Activated CD8-positive, alpha-beta T cell treated with anti-CD3 and anti-CD28 coated beads for 36 hours (primary cell): ENCODE results near the gene DMPK. TPM values are rescaled to one million over a fixed set of nuclear protein-coding genes. Genes with fewer than 3 reads are reported as not detected.

Experiments
- ATAC-seq: fragments of 200-7000 bp; cut with Tn5 transposase; one replicate; pipeline ENCODE4 v1.10.0; 2021; ENCODE audit warnings: mild to moderate bottlenecking, moderate library complexity
- CTCF ChIA-PET: fragments of 350-600 bp; sonication (Branson Sonifier 250); formaldehyde crosslinking; loops from one replicate; lab custom pipeline; 2021; ENCODE audit warnings: antibody characterized with exemption; lab: Charles Lee
- POLR2A ChIA-PET: fragments of 350-600 bp; sonication (Branson Sonifier 250); formaldehyde crosslinking; loops from one replicate; lab custom pipeline; 2021; ENCODE audit warnings: antibody characterized with exemption; lab: Charles Lee
- DNase-seq: peaks from one replicate; pipeline ENCODE4 v3.0.0-alpha.2; 2020
- H3K27ac Mint-ChIP-seq: one replicate; pipeline ENCODE4 v1.8.0; 2021; ENCODE audit warnings: mild to moderate bottlenecking, mixed read lengths
- H3K27me3 Mint-ChIP-seq: one replicate; pipeline ENCODE4 v1.8.0; 2021; ENCODE audit warnings: mixed read lengths
- H3K36me3 Mint-ChIP-seq: one replicate; pipeline ENCODE4 v1.8.0; 2021; ENCODE audit warnings: low read depth, mixed read lengths
- H3K4me1 Mint-ChIP-seq: one replicate; pipeline ENCODE4 v1.8.0; 2021; ENCODE audit warnings: low read depth, mixed read lengths
- H3K4me3 Mint-ChIP-seq: one replicate; pipeline ENCODE4 v1.8.0; 2021; ENCODE audit warnings: mild to moderate bottlenecking, moderate library complexity, mixed read lengths
- H3K9me3 Mint-ChIP-seq: one replicate; pipeline ENCODE4 v1.8.0; 2021; ENCODE audit warnings: mixed read lengths
- CTCF ChIP-seq: fragments of 200-600 bp; IDR thresholded peaks from one replicate; pipeline ENCODE4 v1.8.0; 2022; ENCODE audit warnings: antibody characterized with exemption, mild to moderate bottlenecking
- intact Hi-C: fragments of 100-400 bp; cut with micrococcal nuclease; formaldehyde crosslinking; loops from one replicate; pipeline ENCODE4 v1.10.0; 2022
- total RNA-seq, 2 experiments: library from RNA; stranded (reverse); gene quantifications; one replicate each; pipeline ENCODE4 v1.2.3, GENCODE V29; 2021

Gene DMPK
- total RNA-seq, 2 experiments from 2014 or later: 5.8 to 8.0 TPM

GRCh38 chr19:45764475-45764874 lies 17.8 kb downstream of the DMPK start:
- H3K36me3 Mint-ChIP-seq: no peaks in the 10 kb centered on the region
- no peak for TF ChIP-seq CTCF
- H3K4me3 Mint-ChIP-seq: no peak overlapping the region
- no peaks in the 10 kb centered on the region for H3K9me3 Mint-ChIP-seq
- CTCF ChIA-PET: interaction anchor here (2.0 kb wide), 1 partner anchor 85 kb away, joined by 4 read pairs; no protein-coding TSS in a partner anchor
- POLR2A ChIA-PET: no interaction called here
- no peak for ATAC-seq
- DNase-seq: no peak
- no peak overlapping the region for H3K27ac Mint-ChIP-seq
- intact Hi-C loops: no loop called here
- peaks cover 3% of the 10 kb centered on the region for H3K4me1 Mint-ChIP-seq
- H3K27me3 Mint-ChIP-seq: peaks cover 11% of the 10 kb centered on the region

- ATAC-seq (no peak), DNase-seq (no peak)
- CTCF ChIA-PET: interaction anchor here (1.2 to 2.0 kb wide), 2 partner anchors 53 to 86 kb away, joined by 4 read pairs; no protein-coding TSS in a partner anchor
- Mint-ChIP-seq H3K4me1 (peaks cover 3% of the 10 kb centered on the region), H3K27ac (no peak overlapping the region), H3K4me3 (no peak overlapping the region), H3K36me3 (no peaks in the 10 kb centered on the region), H3K9me3 (no peaks in the 10 kb centered on the region), H3K27me3 (peaks cover 11% of the 10 kb centered on the region)
- POLR2A ChIA-PET: no interaction called here
- no peak for TF ChIP-seq CTCF
- intact Hi-C loops: no loop called here
Observed at GRCh38 chr19:45763691-45764294, 18.5 kb downstream of the DMPK start.

- Mint-ChIP-seq H3K9me3 (no peaks in the 10 kb centered on the region), H3K4me1 (peaks cover 3% of the 10 kb centered on the region), H3K27me3 (peaks cover 11% of the 10 kb centered on the region), H3K4me3 (no peak overlapping the region), H3K27ac (no peak overlapping the region), H3K36me3 (no peaks in the 10 kb centered on the region)
- intact Hi-C loops: no loop called here
- ChIA-PET CTCF (interaction anchor here (1.0 to 2.0 kb wide), 4 partner anchors 13 to 87 kb away, joined by 3 to 4 read pairs (median 4); partner anchors contain the start of genes QPCTL and SNRPD2), POLR2A (no interaction called here)
- no peak for TF ChIP-seq CTCF
- DNase-seq: no peak
- no peak for ATAC-seq
Observed at GRCh38 chr19:45762870-45763631, 19.2 kb downstream of the DMPK start.

GRCh38 chr19:45761714-45762113 lies 20.6 kb downstream of the DMPK start:
- no peaks in the 10 kb centered on the region for H3K4me1 Mint-ChIP-seq
- no peaks in the 10 kb centered on the region for H3K9me3 Mint-ChIP-seq
- TF ChIP-seq CTCF: no peak
- H3K27me3 Mint-ChIP-seq: peaks cover 9% of the 10 kb centered on the region
- no peaks in the 10 kb centered on the region for H3K36me3 Mint-ChIP-seq
- ChIA-PET POLR2A (no interaction called here), CTCF (no interaction called here)
- no peak for DNase-seq
- intact Hi-C loops: no loop called here
- H3K4me3 Mint-ChIP-seq: no peak overlapping the region
- no peak overlapping the region for H3K27ac Mint-ChIP-seq
- no peak for ATAC-seq

- H3K27ac Mint-ChIP-seq: no peak overlapping the region
- ATAC-seq: no peak
- POLR2A ChIA-PET: interaction anchor here (0.8 kb wide), 1 partner anchor 25 kb away, joined by 3 read pairs; no protein-coding TSS in a partner anchor
- H3K36me3 Mint-ChIP-seq: no peaks in the 10 kb centered on the region
- DNase-seq: no peak
- H3K4me1 Mint-ChIP-seq: no peaks in the 10 kb centered on the region
- no peaks in the 10 kb centered on the region for H3K9me3 Mint-ChIP-seq
- peaks cover 2% of the 10 kb centered on the region for H3K27me3 Mint-ChIP-seq
- CTCF ChIA-PET: interaction anchor here (1.2 to 4.9 kb wide), 2 partner anchors 10 to 58 kb away, joined by 3 to 19 read pairs; partner anchors contain the start of gene SIX5
- intact Hi-C loops: no loop called here
- no peak for TF ChIP-seq CTCF
- H3K4me3 Mint-ChIP-seq: no peak overlapping the region
Observed at GRCh38 chr19:45758921-45759320, 23.4 kb downstream of the DMPK start.
